Peyer's patch (tissue), 4 donors: ENCODE results near the gene MED8. TPM values are rescaled to one million over a fixed set of nuclear protein-coding genes. Genes with fewer than 3 reads are reported as not detected.

ENCODE experiments used
- DNase-seq, 3 donors: peaks; one replicate each; pipeline ENCODE4 v3.0.0-alpha.2; 2017 to 2019
- H3K27ac ChIP-seq, 4 donors: fragments of 200-600 bp; sonication (generic); one replicate each; pipeline ENCODE4 v1.5.1; 2016 to 2019
- H3K27me3 ChIP-seq, 2 donors: fragments of 200-600 bp; sonication (generic); one replicate each; pipeline ENCODE4 v1.5.1; 2019
- H3K36me3 ChIP-seq, 3 donors: fragments of 200-600 bp; sonication (generic); one replicate each; pipeline ENCODE4 v1.5.1; 2016 to 2019
- H3K4me1 ChIP-seq, 4 donors: fragments of 200-600 bp; sonication (generic); one replicate each; pipeline ENCODE4 v1.5.1; 2016 to 2019
- H3K4me3 ChIP-seq, 4 donors: fragments of 200-600 bp; sonication (generic); 1 replicate in 3 of 4; 2 replicates in 1 of 4; pipeline ENCODE4 v1.5.1; 2016 to 2019; ENCODE audit warnings: mild to moderate bottlenecking in 1 of 4
- H3K9me3 ChIP-seq, 4 donors: fragments of 200-600 bp; sonication (generic); one replicate each; pipeline ENCODE4 v1.5.1; 2016 to 2019; ENCODE audit warnings: mild to moderate bottlenecking in 1 of 4
- CTCF ChIP-seq, 6 experiments: fragments of 450-650 bp in 4 of 6; fragments of 200-600 bp in 2 of 6; sonication (generic) in 1 of 6; IDR thresholded peaks; one replicate each; pipeline ENCODE4 v1.5.1; 2017 to 2019; ENCODE audit warnings: antibody characterized with exemption in 6 of 6, mild to moderate bottlenecking in 3 of 6, moderate library complexity in 1 of 6
- POLR2A ChIP-seq, 2 donors: fragments of 450-650 bp; IDR thresholded peaks; one replicate each; pipeline ENCODE4 v1.5.1; 2017; ENCODE audit warnings: antibody characterized with exemption in 2 of 2, mild to moderate bottlenecking in 2 of 2, moderate library complexity in 2 of 2
- total RNA-seq, 4 donors: library from RNA; depleted of rRNA; stranded (reverse); fragments of >200 nt; gene quantifications; one replicate each; pipeline ENCODE4 v1.1.0, GENCODE V29; 2016

The MED8 gene
- total RNA-seq, 4 donors from 2014 or later: 36.1 to 58.6 (median 38.7) TPM

- peaks cover 0 to 24% (median 2%) of the 10 kb centered on the region in 4 donors for H3K4me1 ChIP-seq
- H3K27ac ChIP-seq: peak overlapping the region in 2 of 4 donors; percentile 58 to 82
- DNase-seq: peak in 1 of 3 donors; percentile 73
- no peaks in the 10 kb centered on the region for H3K36me3 ChIP-seq
- H3K4me3 ChIP-seq: no peak overlapping the region
- H3K27me3 ChIP-seq: no peaks in the 10 kb centered on the region
- no peaks in the 10 kb centered on the region for H3K9me3 ChIP-seq
- TF ChIP-seq POLR2A (IDR thresholded peaks at IDR 0.05) (no peak), CTCF (IDR thresholded peaks at IDR 0.05) (no peak)
These were observed 44.5 kb downstream of the MED8 start for GRCh38 chr1:43345120-43345519.

- Histone ChIP-seq H3K27ac (peak overlapping the region in 2 of 4 donors; percentile 58 to 82), H3K9me3 (no peaks in the 10 kb centered on the region), H3K4me1 (peaks cover 0 to 24% (median 2%) of the 10 kb centered on the region in 4 donors), H3K36me3 (no peaks in the 10 kb centered on the region), H3K27me3 (no peaks in the 10 kb centered on the region), H3K4me3 (no peak overlapping the region)
- no peak for DNase-seq
- TF ChIP-seq POLR2A (IDR thresholded peaks at IDR 0.05) (no peak), CTCF (IDR thresholded peaks at IDR 0.05) (no peak)
These were observed 45.2 kb downstream of the MED8 start for GRCh38 chr1:43344267-43344850.

GRCh38 chr1:43340559-43340958, 49.0 kb downstream of the MED8 start:
- Histone ChIP-seq H3K4me1 (peaks cover 0 to 15% (median 1%) of the 10 kb centered on the region in 4 donors), H3K9me3 (no peaks in the 10 kb centered on the region), H3K36me3 (no peaks in the 10 kb centered on the region), H3K4me3 (no peak overlapping the region), H3K27ac (no peak overlapping the region), H3K27me3 (no peaks in the 10 kb centered on the region)
- TF ChIP-seq CTCF (IDR thresholded peaks at IDR 0.05): no peak
- no peak for TF ChIP-seq POLR2A (IDR thresholded peaks at IDR 0.05)
- DNase-seq: no peak

GRCh38 chr1:43339584-43340232, 49.9 kb downstream of the MED8 start:
- Histone ChIP-seq H3K9me3 (no peaks in the 10 kb centered on the region), H3K4me1 (peaks cover 0 to 6% (median 0%) of the 10 kb centered on the region in 4 donors), H3K4me3 (no peak overlapping the region), H3K36me3 (no peaks in the 10 kb centered on the region), H3K27ac (no peak overlapping the region), H3K27me3 (no peaks in the 10 kb centered on the region)
- DNase-seq: no peak
- TF ChIP-seq CTCF (IDR thresholded peaks at IDR 0.05) (no peak), POLR2A (IDR thresholded peaks at IDR 0.05) (no peak)

GRCh38 chr1:43338001-43338400, 51.6 kb downstream of the MED8 start:
- no peak for DNase-seq
- no peaks in the 10 kb centered on the region for H3K36me3 ChIP-seq
- no peaks in the 10 kb centered on the region for H3K4me1 ChIP-seq
- no peaks in the 10 kb centered on the region for H3K27me3 ChIP-seq
- no peak overlapping the region for H3K27ac ChIP-seq
- no peak overlapping the region for H3K4me3 ChIP-seq
- no peaks in the 10 kb centered on the region for H3K9me3 ChIP-seq
- TF ChIP-seq CTCF (IDR thresholded peaks at IDR 0.05) (no peak), POLR2A (IDR thresholded peaks at IDR 0.05) (no peak)
